GM12891 (cell line): ENCODE results near the gene RMDN2.

ENCODE experiments used
- POLR2A ChIP-seq: IDR thresholded peaks from 2 replicates; pipeline ENCODE4 v1.6.1; 2011; ENCODE audit warnings: low read depth, low read length, control low read depth
- POU2F2 ChIP-seq: IDR thresholded peaks from 2 replicates; pipeline ENCODE4 v1.6.1; 2011; ENCODE audit warnings: low read depth, mild to moderate bottlenecking, control low read depth, low read length, moderate library complexity

GRCh38 chr2:37904425-37904824 lies 20.7 kb upstream of the RMDN2 start:
- TF ChIP-seq POLR2A (no peak), POU2F2 (no peak)
